Progenitor cell of endocrine pancreas (in vitro differentiated cells): ENCODE data around the gene RAD18. TPM values are rescaled to one million over a fixed set of nuclear protein-coding genes. Genes with fewer than 3 reads are reported as not detected.

ENCODE experiments used
- DNase-seq: peaks from one replicate; pipeline ENCODE4 v3.0.0; 2021; ENCODE audit warnings: low spot score; ENCODE audit not compliant: unreplicated experiment
- H3K27ac Mint-ChIP-seq: 2 replicates; pipeline ENCODE4 v1.8.0; 2021; ENCODE audit warnings: mild to moderate bottlenecking, moderate library complexity, mixed read lengths
- H3K27me3 Mint-ChIP-seq: 2 replicates; pipeline ENCODE4 v1.8.0; 2021; ENCODE audit warnings: mixed read lengths
- H3K36me3 Mint-ChIP-seq: 2 replicates; pipeline ENCODE4 v1.8.0; 2022; ENCODE audit warnings: mixed read lengths; ENCODE audit not compliant: insufficient read depth
- H3K4me1 Mint-ChIP-seq: 2 replicates; pipeline ENCODE4 v1.8.0; 2021; ENCODE audit warnings: low read depth, mixed read lengths
- H3K4me3 Mint-ChIP-seq: 2 replicates; pipeline ENCODE4 v1.8.0; 2021; ENCODE audit warnings: low read depth, mild to moderate bottlenecking, moderate library complexity, mixed read lengths
- H3K9me3 Mint-ChIP-seq: 2 replicates; pipeline ENCODE4 v1.8.0; 2021; ENCODE audit warnings: low read depth, mixed read lengths
- total RNA-seq: library from RNA; stranded (reverse); gene quantifications from 2 replicates; pipeline ENCODE4 v1.2.1, GENCODE V29; 2021
- TF ChIP-seq, protein P1 (sequence below): fragments of 200-600 bp; sonication (generic); IDR thresholded peaks from one replicate; pipeline ENCODE4 v1.5.0; 2021; ENCODE audit warnings: antibody characterized with exemption, mild to moderate bottlenecking; ENCODE audit not compliant: unreplicated experiment

Gene RAD18
- total RNA-seq, 1 donor from 2014 or later, result 14.4 TPM

GRCh38 chr3:8835385-8835784 lies 127.9 kb downstream of the RAD18 start:
- no peak overlapping the region for H3K27ac Mint-ChIP-seq
- H3K9me3 Mint-ChIP-seq, result no peaks in the 10 kb centered on the region
- TF ChIP-seq, protein P1, sequence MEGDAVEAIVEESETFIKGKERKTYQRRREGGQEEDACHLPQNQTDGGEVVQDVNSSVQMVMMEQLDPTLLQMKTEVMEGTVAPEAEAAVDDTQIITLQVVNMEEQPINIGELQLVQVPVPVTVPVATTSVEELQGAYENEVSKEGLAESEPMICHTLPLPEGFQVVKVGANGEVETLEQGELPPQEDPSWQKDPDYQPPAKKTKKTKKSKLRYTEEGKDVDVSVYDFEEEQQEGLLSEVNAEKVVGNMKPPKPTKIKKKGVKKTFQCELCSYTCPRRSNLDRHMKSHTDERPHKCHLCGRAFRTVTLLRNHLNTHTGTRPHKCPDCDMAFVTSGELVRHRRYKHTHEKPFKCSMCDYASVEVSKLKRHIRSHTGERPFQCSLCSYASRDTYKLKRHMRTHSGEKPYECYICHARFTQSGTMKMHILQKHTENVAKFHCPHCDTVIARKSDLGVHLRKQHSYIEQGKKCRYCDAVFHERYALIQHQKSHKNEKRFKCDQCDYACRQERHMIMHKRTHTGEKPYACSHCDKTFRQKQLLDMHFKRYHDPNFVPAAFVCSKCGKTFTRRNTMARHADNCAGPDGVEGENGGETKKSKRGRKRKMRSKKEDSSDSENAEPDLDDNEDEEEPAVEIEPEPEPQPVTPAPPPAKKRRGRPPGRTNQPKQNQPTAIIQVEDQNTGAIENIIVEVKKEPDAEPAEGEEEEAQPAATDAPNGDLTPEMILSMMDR, result no peak
- H3K4me3 Mint-ChIP-seq, result no peak overlapping the region
- no peaks in the 10 kb centered on the region for H3K36me3 Mint-ChIP-seq
- H3K4me1 Mint-ChIP-seq, result no peaks in the 10 kb centered on the region
- no peak for DNase-seq
- H3K27me3 Mint-ChIP-seq, result no peaks in the 10 kb centered on the region

GRCh38 chr3:8834974-8835373 lies 128.3 kb downstream of the RAD18 start:
- Mint-ChIP-seq H3K27me3 (no peaks in the 10 kb centered on the region), H3K9me3 (no peaks in the 10 kb centered on the region), H3K36me3 (no peaks in the 10 kb centered on the region), H3K27ac (no peak overlapping the region), H3K4me3 (no peak overlapping the region), H3K4me1 (no peaks in the 10 kb centered on the region)
- no peak for DNase-seq
- TF ChIP-seq, protein P1, result no peak

- TF ChIP-seq, protein P1, result no peak
- Mint-ChIP-seq H3K36me3 (no peaks in the 10 kb centered on the region), H3K9me3 (no peaks in the 10 kb centered on the region), H3K27me3 (no peaks in the 10 kb centered on the region), H3K4me1 (no peaks in the 10 kb centered on the region), H3K4me3 (no peak overlapping the region), H3K27ac (no peak overlapping the region)
- DNase-seq, result no peak
Measured at GRCh38 chr3:8827641-8828040, 135.6 kb downstream of the RAD18 start.

Other genes with a start within 250 kb of the RAD18 start
- gene CAV3, start 229.7 kb downstream of the RAD18 start, total RNA-seq, result not detected in 2 replicates
- gene OXTR, start 193.9 kb downstream of the RAD18 start, total RNA-seq, result 3.0 and 3.1 TPM in 2 replicates